Activated naive CD8-positive, alpha-beta T cell treated with anti-CD3 and anti-CD28 coated beads for 36 hours (primary cell): Measurements from ENCODE around the gene MAP7D1. TPM values are rescaled to one million over a fixed set of nuclear protein-coding genes. Genes with fewer than 3 reads are reported as not detected.

Experiments used
- DNase-seq: peaks from one replicate; pipeline ENCODE4 v3.0.0; 2021
- H3K27ac Mint-ChIP-seq: one replicate; pipeline ENCODE4 v1.8.0; 2022; ENCODE audit warnings: mild to moderate bottlenecking, moderate library complexity, mixed read lengths
- H3K27me3 Mint-ChIP-seq: one replicate; pipeline ENCODE4 v1.8.0; 2022; ENCODE audit warnings: mild to moderate bottlenecking, mixed read lengths
- H3K36me3 Mint-ChIP-seq: one replicate; pipeline ENCODE4 v1.8.0; 2021; ENCODE audit warnings: mild to moderate bottlenecking, mixed read lengths
- H3K4me1 Mint-ChIP-seq: one replicate; pipeline ENCODE4 v1.8.0; 2021; ENCODE audit warnings: mixed read lengths
- H3K4me3 Mint-ChIP-seq: one replicate; pipeline ENCODE4 v1.8.0; 2022; ENCODE audit warnings: mild to moderate bottlenecking, moderate library complexity, mixed read lengths
- H3K9me3 Mint-ChIP-seq: one replicate; pipeline ENCODE4 v1.8.0; 2022; ENCODE audit warnings: mixed read lengths
- total RNA-seq, 2 experiments: library from RNA; stranded (reverse); gene quantifications; one replicate each; pipeline ENCODE4 v1.2.3, GENCODE V29; 2021

MAP7D1 gene
- total RNA-seq, 2 experiments from 2014 or later, result 158 to 168 TPM

- Mint-ChIP-seq H3K27me3 (peaks cover 30% of the 10 kb centered on the region), H3K9me3 (no peaks in the 10 kb centered on the region), H3K36me3 (no peaks in the 10 kb centered on the region), H3K4me1 (peaks cover 29% of the 10 kb centered on the region), H3K4me3 (peak overlapping the region; percentile 19), H3K27ac (peak overlapping the region; percentile 32)
- peak; percentile 36 for DNase-seq
Observed at GRCh38 chr1:36123356-36123755, 32.6 kb upstream of the MAP7D1 start.

- Mint-ChIP-seq H3K4me1 (peaks cover 29% of the 10 kb centered on the region), H3K36me3 (no peaks in the 10 kb centered on the region), H3K9me3 (no peaks in the 10 kb centered on the region), H3K27me3 (peaks cover 30% of the 10 kb centered on the region), H3K4me3 (peak overlapping the region; percentile 67), H3K27ac (no peak overlapping the region)
- DNase-seq, result no peak
Observed at GRCh38 chr1:36124404-36125128, 31.4 kb upstream of the MAP7D1 start.

- peak; percentile 22 for DNase-seq
- Mint-ChIP-seq H3K36me3 (no peaks in the 10 kb centered on the region), H3K4me3 (peak within 1 kb of the TSS; percentile 67), H3K27ac (no peak within 1 kb of the TSS), H3K27me3 (peaks cover 30% of the 10 kb centered on the region), H3K9me3 (no peaks in the 10 kb centered on the region), H3K4me1 (peaks cover 29% of the 10 kb centered on the region)
Observed at GRCh38 chr1:36125129-36125991, 30.6 kb upstream of the MAP7D1 start, which contains the start of gene COL8A2. TSS of gene COL8A2 (minus strand) at chr1:36125222. CDS start at chr1:36100242, 24,980 bp downstream.

- Mint-ChIP-seq H3K27me3 (peaks cover 30% of the 10 kb centered on the region), H3K36me3 (no peaks in the 10 kb centered on the region), H3K9me3 (no peaks in the 10 kb centered on the region), H3K4me3 (no peak overlapping the region), H3K27ac (no peak overlapping the region), H3K4me1 (peaks cover 29% of the 10 kb centered on the region)
- no peak for DNase-seq
Observed at GRCh38 chr1:36126005-36126716, 29.8 kb upstream of the MAP7D1 start.

- Mint-ChIP-seq H3K4me1 (peaks cover 29% of the 10 kb centered on the region), H3K27me3 (peaks cover 28% of the 10 kb centered on the region), H3K36me3 (no peaks in the 10 kb centered on the region), H3K9me3 (no peaks in the 10 kb centered on the region), H3K27ac (no peak overlapping the region), H3K4me3 (no peak overlapping the region)
- no peak for DNase-seq
Observed at GRCh38 chr1:36126797-36127500, 29.0 kb upstream of the MAP7D1 start.

GRCh38 chr1:36128126-36128904, 27.6 kb upstream of the MAP7D1 start:
- Mint-ChIP-seq H3K36me3 (no peaks in the 10 kb centered on the region), H3K4me3 (no peak overlapping the region), H3K4me1 (peaks cover 24% of the 10 kb centered on the region), H3K27ac (no peak overlapping the region), H3K9me3 (no peaks in the 10 kb centered on the region), H3K27me3 (peaks cover 20% of the 10 kb centered on the region)
- DNase-seq, result no peak

- peaks cover 17% of the 10 kb centered on the region for H3K27me3 Mint-ChIP-seq
- H3K36me3 Mint-ChIP-seq, result no peaks in the 10 kb centered on the region
- H3K4me3 Mint-ChIP-seq, result no peak overlapping the region
- no peak for DNase-seq
- peaks cover 19% of the 10 kb centered on the region for H3K4me1 Mint-ChIP-seq
- H3K27ac Mint-ChIP-seq, result no peak overlapping the region
- no peaks in the 10 kb centered on the region for H3K9me3 Mint-ChIP-seq
Observed at GRCh38 chr1:36128905-36129206, 27.1 kb upstream of the MAP7D1 start.

GRCh38 chr1:36132029-36132428, 23.9 kb upstream of the MAP7D1 start:
- DNase-seq, result no peak
- Mint-ChIP-seq H3K9me3 (no peaks in the 10 kb centered on the region), H3K36me3 (no peaks in the 10 kb centered on the region), H3K4me3 (no peak overlapping the region), H3K27me3 (no peaks in the 10 kb centered on the region), H3K4me1 (peaks cover 7% of the 10 kb centered on the region), H3K27ac (no peak overlapping the region)

- Mint-ChIP-seq H3K27me3 (no peaks in the 10 kb centered on the region), H3K9me3 (no peaks in the 10 kb centered on the region), H3K4me1 (peaks cover 4% of the 10 kb centered on the region), H3K27ac (no peak overlapping the region), H3K36me3 (peaks cover 3% of the 10 kb centered on the region), H3K4me3 (no peak overlapping the region)
- no peak for DNase-seq
Observed at GRCh38 chr1:36133484-36133883, 22.5 kb upstream of the MAP7D1 start.

- DNase-seq, result no peak
- Mint-ChIP-seq H3K4me1 (peaks cover 4% of the 10 kb centered on the region), H3K9me3 (no peaks in the 10 kb centered on the region), H3K27me3 (no peaks in the 10 kb centered on the region), H3K4me3 (no peak overlapping the region), H3K27ac (no peak overlapping the region), H3K36me3 (peaks cover 3% of the 10 kb centered on the region)
Observed at GRCh38 chr1:36134031-36134430, 21.9 kb upstream of the MAP7D1 start.

GRCh38 chr1:36134505-36135329, 21.2 kb upstream of the MAP7D1 start:
- H3K4me1 Mint-ChIP-seq, result peaks cover 4% of the 10 kb centered on the region
- H3K4me3 Mint-ChIP-seq, result no peak overlapping the region
- H3K36me3 Mint-ChIP-seq, result peaks cover 3% of the 10 kb centered on the region
- peak; percentile 47 for DNase-seq
- no peaks in the 10 kb centered on the region for H3K27me3 Mint-ChIP-seq
- H3K9me3 Mint-ChIP-seq, result no peaks in the 10 kb centered on the region
- H3K27ac Mint-ChIP-seq, result no peak overlapping the region

GRCh38 chr1:36135330-36135667, 20.7 kb upstream of the MAP7D1 start:
- H3K4me1 Mint-ChIP-seq, result peaks cover 6% of the 10 kb centered on the region
- H3K4me3 Mint-ChIP-seq, result no peak overlapping the region
- H3K27ac Mint-ChIP-seq, result no peak overlapping the region
- H3K36me3 Mint-ChIP-seq, result peaks cover 3% of the 10 kb centered on the region
- no peaks in the 10 kb centered on the region for H3K9me3 Mint-ChIP-seq
- no peak for DNase-seq
- H3K27me3 Mint-ChIP-seq, result no peaks in the 10 kb centered on the region

- Mint-ChIP-seq H3K4me3 (no peak overlapping the region), H3K36me3 (peaks cover 3% of the 10 kb centered on the region), H3K9me3 (no peaks in the 10 kb centered on the region), H3K27ac (peak overlapping the region; percentile 57), H3K4me1 (peaks cover 11% of the 10 kb centered on the region), H3K27me3 (no peaks in the 10 kb centered on the region)
- no peak for DNase-seq
Observed at GRCh38 chr1:36135796-36136195, 20.2 kb upstream of the MAP7D1 start.
